ENCODE measurements around the gene TC2N. TPM values are rescaled to one million over a fixed set of nuclear protein-coding genes. Genes with fewer than 3 reads are reported as not detected.

The TC2N gene
- total RNA-seq, 4 donors from 2014 or later, result 19.9 to 38.6 (median 29.2) TPM

DNA sequence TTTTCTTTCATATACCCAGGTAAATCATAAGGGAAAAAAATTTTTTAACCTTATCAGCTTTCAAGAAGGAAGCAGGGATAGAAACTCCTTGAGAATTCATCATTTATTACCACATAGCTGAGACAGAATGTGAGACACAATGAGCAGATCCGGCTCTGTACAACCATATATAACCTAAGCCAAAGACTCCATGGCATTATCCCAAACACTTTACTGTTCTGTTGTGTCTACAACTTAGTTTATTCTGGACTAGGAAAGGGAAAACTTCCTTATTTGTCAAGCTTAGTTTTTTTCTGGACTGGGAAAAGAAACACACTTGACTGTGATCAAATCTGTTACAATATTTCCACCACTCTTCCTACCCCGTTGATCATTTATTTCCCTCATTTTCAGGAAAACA is 97.2 kb downstream of the TC2N start:
- H3K27ac ChIP-seq, result no peak overlapping the region
- 50 to 63% methylated on average over 2 of the region's 2 CpGs for WGBS, 2 donors (ENCODE audit: low coverage in 1 of 2)
- no peaks in the 10 kb centered on the region for H3K27me3 ChIP-seq
- H3K9me3 ChIP-seq, result no peaks in the 10 kb centered on the region
- no peaks in the 10 kb centered on the region for H3K4me1 ChIP-seq
- ATAC-seq, result no peak
- H3K4me3 ChIP-seq, result no peak overlapping the region
- H3K36me3 ChIP-seq, result no peaks in the 10 kb centered on the region
- TF ChIP-seq POLR2AphosphoS5 (IDR thresholded peaks at IDR 0.05) (no peak), POLR2A (IDR thresholded peaks at IDR 0.05) (no peak), EP300 (IDR thresholded peaks at IDR 0.05) (no peak)
- TF ChIP-seq, protein P1, sequence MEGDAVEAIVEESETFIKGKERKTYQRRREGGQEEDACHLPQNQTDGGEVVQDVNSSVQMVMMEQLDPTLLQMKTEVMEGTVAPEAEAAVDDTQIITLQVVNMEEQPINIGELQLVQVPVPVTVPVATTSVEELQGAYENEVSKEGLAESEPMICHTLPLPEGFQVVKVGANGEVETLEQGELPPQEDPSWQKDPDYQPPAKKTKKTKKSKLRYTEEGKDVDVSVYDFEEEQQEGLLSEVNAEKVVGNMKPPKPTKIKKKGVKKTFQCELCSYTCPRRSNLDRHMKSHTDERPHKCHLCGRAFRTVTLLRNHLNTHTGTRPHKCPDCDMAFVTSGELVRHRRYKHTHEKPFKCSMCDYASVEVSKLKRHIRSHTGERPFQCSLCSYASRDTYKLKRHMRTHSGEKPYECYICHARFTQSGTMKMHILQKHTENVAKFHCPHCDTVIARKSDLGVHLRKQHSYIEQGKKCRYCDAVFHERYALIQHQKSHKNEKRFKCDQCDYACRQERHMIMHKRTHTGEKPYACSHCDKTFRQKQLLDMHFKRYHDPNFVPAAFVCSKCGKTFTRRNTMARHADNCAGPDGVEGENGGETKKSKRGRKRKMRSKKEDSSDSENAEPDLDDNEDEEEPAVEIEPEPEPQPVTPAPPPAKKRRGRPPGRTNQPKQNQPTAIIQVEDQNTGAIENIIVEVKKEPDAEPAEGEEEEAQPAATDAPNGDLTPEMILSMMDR (IDR thresholded peaks at IDR 0.05), result no peak

DNA sequence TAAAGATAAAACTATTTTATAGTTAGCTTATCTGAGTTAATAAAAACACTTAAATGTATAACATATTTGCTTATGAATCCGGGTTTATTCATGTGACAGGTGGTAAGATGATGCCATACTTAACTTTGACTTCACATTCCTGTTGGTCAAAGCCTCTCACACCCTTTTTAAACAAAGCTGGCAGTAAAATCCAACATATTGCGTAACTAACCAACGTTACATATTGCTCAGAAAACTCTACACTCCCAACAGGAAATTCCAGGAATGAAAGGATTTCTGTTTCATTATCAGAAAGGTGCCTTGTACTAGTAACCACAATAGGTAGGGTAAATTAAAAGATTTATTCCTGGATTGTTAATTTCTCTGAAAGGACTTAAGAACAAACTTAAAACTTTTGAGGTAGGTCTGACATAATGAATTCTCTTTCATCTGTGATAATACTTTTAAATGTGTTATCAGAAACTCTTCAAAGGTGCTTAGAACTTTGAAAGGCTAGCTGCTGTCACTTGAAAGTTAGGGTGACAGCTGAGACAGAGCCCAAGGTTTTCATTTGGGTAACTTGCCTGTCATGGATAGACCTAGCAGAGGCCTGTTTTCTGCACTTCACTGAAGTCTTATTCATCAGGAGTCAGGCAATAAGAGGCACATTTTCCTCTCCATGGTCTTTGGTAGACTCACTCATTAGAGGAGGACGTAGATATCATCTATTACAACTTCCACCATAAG is 111.6 kb downstream of the TC2N start:
- Histone ChIP-seq H3K4me3 (no peak overlapping the region), H3K36me3 (no peaks in the 10 kb centered on the region), H3K27me3 (no peaks in the 10 kb centered on the region), H3K9me3 (peaks cover 0 to 8% (median 0%) of the 10 kb centered on the region in 3 donors), H3K27ac (no peak overlapping the region), H3K4me1 (peaks cover 0 to 10% (median 0%) of the 10 kb centered on the region in 3 donors)
- TF ChIP-seq EP300 (IDR thresholded peaks at IDR 0.05) (no peak), POLR2A (IDR thresholded peaks at IDR 0.05) (no peak), POLR2AphosphoS5 (IDR thresholded peaks at IDR 0.05) (no peak)
- TF ChIP-seq, protein P1 (IDR thresholded peaks at IDR 0.05), result no peak
- 24 to 33% methylated on average over 4 of the region's 4 CpGs for WGBS, 2 donors (ENCODE audit: low coverage in 1 of 2)
- ATAC-seq, result no peak

DNA sequence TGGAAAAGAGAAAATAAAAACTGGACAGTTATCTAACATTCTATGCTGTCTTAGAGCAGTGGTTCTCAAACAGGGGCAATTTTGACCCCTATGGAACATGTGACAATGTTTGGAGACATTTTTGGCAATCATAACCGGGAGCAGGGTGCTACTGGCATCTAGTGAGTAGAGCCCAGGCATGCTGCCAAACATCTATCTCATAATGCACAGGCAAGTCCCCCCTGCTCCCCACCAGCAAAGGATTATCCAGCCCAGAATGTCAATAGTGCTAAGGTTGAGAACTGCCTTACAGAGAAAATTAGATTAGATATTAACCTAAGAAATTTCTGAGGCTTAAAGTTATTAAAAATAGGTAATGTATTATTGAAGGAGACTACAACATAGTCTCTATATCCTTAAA is 112.5 kb downstream of the TC2N start:
- WGBS, 2 donors (ENCODE audit: low coverage in 1 of 2), result 0 to 13% methylated on average over 1 of the region's 1 CpG
- H3K4me1 ChIP-seq, result peaks cover 0 to 10% (median 0%) of the 10 kb centered on the region in 3 donors
- H3K36me3 ChIP-seq, result no peaks in the 10 kb centered on the region
- TF ChIP-seq POLR2A (IDR thresholded peaks at IDR 0.05), result no peak
- TF ChIP-seq, protein P1 (IDR thresholded peaks at IDR 0.05), result no peak
- no peak for TF ChIP-seq EP300 (IDR thresholded peaks at IDR 0.05)
- TF ChIP-seq POLR2AphosphoS5 (IDR thresholded peaks at IDR 0.05), result no peak
- no peaks in the 10 kb centered on the region for H3K27me3 ChIP-seq
- H3K9me3 ChIP-seq, result no peaks in the 10 kb centered on the region
- no peak overlapping the region for H3K4me3 ChIP-seq
- H3K27ac ChIP-seq, result no peak overlapping the region
- ATAC-seq, result no peak

DNA sequence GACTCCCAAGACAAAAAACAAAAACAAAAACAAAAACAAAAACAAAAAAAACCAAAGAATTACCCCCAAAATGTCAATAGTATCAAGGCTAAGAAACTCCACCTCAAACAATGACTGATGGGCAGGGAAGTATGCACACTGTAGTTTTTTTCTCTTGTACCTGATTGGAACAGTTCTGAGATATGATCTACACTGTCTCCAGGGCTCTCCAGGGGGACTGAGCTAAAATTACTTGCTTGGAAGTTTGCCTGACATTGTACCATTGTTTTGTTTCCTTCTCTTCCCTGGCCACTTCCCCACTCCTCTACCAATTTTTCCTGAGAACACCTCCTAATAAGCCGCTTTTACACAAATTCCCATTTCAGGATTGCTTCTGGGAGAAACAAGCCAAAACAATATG is 113.2 kb downstream of the TC2N start:
- H3K9me3 ChIP-seq, result no peaks in the 10 kb centered on the region
- H3K4me3 ChIP-seq, result no peak overlapping the region
- H3K4me1 ChIP-seq, result peaks cover 0 to 10% (median 0%) of the 10 kb centered on the region in 3 donors
- WGBS, 2 donors (ENCODE audit: low coverage in 1 of 2), result 63% methylated on average over 1 of the region's 1 CpG; no CpG with 5 or more reads in 1 of the 2 donors
- TF ChIP-seq POLR2A (IDR thresholded peaks at IDR 0.05) (no peak), EP300 (IDR thresholded peaks at IDR 0.05) (no peak), POLR2AphosphoS5 (IDR thresholded peaks at IDR 0.05) (no peak)
- TF ChIP-seq, protein P1 (IDR thresholded peaks at IDR 0.05), result no peak
- H3K36me3 ChIP-seq, result no peaks in the 10 kb centered on the region
- no peaks in the 10 kb centered on the region for H3K27me3 ChIP-seq
- ATAC-seq, result no peak
- H3K27ac ChIP-seq, result peak overlapping the region in 1 of 4 donors; percentile 20
